ENCODE data around the gene GGT1.

GRCh38 chr22:24585927-24586546 is 17.0 kb upstream of the GGT1 start:
- TF ChIP-seq CTCF (conservative IDR thresholded peaks at IDR 0.05; ENCODE audit: low read depth, low read length) (no peak), EZH2phosphoT487 (IDR thresholded peaks at IDR 0.05; ENCODE audit: borderline replicate concordance, low read length) (no peak), EZH2 (IDR thresholded peaks at IDR 0.05; ENCODE audit: low read length, unreplicated experiment) (no peak)
